ENCODE results near the gene OTUB2.

Gene OTUB2

GRCh38 chr14:94014382-94014781 is 11.8 kb upstream of the OTUB2 start:
- ChIA-PET CTCF (interaction anchor here (1.0 to 16.5 kb wide), 6 partner anchors 10 to 807 kb away, joined by 3 to 151 read pairs (median 4); partner anchors contain the start of genes OTUB2 and UBR7), POLR2A (no interaction called here)
- no peak for DNase-seq (ENCODE audit: extremely low spot score)
- no peak for TF ChIP-seq CTCF (IDR thresholded peaks at IDR 0.05; ENCODE audit: control extremely low read depth, extremely low read depth, low read depth, missing control alignments)

- no peak for TF ChIP-seq CTCF (IDR thresholded peaks at IDR 0.05; ENCODE audit: control extremely low read depth, extremely low read depth, low read depth, missing control alignments)
- DNase-seq (ENCODE audit: extremely low spot score), result no peak
- ChIA-PET CTCF (interaction anchor here (1.0 to 16.5 kb wide), 7 partner anchors 10 to 807 kb away, joined by 3 to 151 read pairs (median 3); partner anchors contain the start of gene UBR7), POLR2A (interaction anchor here (0.6 kb wide), 1 partner anchor 20 kb away, joined by 3 read pairs; no protein-coding TSS in a partner anchor)
Observed at GRCh38 chr14:94015223-94015622, 10.9 kb upstream of the OTUB2 start.

GRCh38 chr14:94016446-94016976 is 9.6 kb upstream of the OTUB2 start:
- CTCF ChIA-PET, result interaction anchor here (1.0 to 16.5 kb wide), 8 partner anchors 12 to 125 kb away, joined by 3 to 151 read pairs (median 5); no protein-coding TSS in a partner anchor
- TF ChIP-seq CTCF (IDR thresholded peaks at IDR 0.05; ENCODE audit: control extremely low read depth, extremely low read depth, low read depth, missing control alignments), result no peak

GRCh38 chr14:94018308-94018707 is 7.8 kb upstream of the OTUB2 start:
- CTCF ChIA-PET, result interaction anchor here (0.9 to 16.5 kb wide), 6 partner anchors 9 to 118 kb away, joined by 3 to 151 read pairs (median 8); no protein-coding TSS in a partner anchor
- TF ChIP-seq CTCF (IDR thresholded peaks at IDR 0.05; ENCODE audit: control extremely low read depth, extremely low read depth, low read depth, missing control alignments), result no peak
- DNase-seq (ENCODE audit: extremely low spot score), result no peak
- POLR2A ChIA-PET, result no interaction called here

More at GRCh38 chr14:94016446-94016976, 9.6 kb upstream of the OTUB2 start:
- POLR2A ChIA-PET, result no interaction called here
- no peak for DNase-seq (ENCODE audit: extremely low spot score)

- no peak for DNase-seq (ENCODE audit: extremely low spot score)
- ChIA-PET POLR2A (no interaction called here), CTCF (interaction anchor here (1.0 to 16.5 kb wide), 7 partner anchors 9 to 118 kb away, joined by 3 to 151 read pairs (median 13); no protein-coding TSS in a partner anchor)
- TF ChIP-seq CTCF (IDR thresholded peaks at IDR 0.05; ENCODE audit: control extremely low read depth, extremely low read depth, low read depth, missing control alignments), result no peak
Observed at GRCh38 chr14:94019329-94019728, 6.8 kb upstream of the OTUB2 start.

- TF ChIP-seq CTCF (IDR thresholded peaks at IDR 0.05; ENCODE audit: control extremely low read depth, extremely low read depth, low read depth, missing control alignments), result no peak
- ChIA-PET CTCF (interaction anchor here (1.0 to 16.5 kb wide), 9 partner anchors 9 to 117 kb away, joined by 3 to 151 read pairs (median 12); no protein-coding TSS in a partner anchor), POLR2A (no interaction called here)
- DNase-seq (ENCODE audit: extremely low spot score), result no peak
Observed at GRCh38 chr14:94020267-94020666, 5.9 kb upstream of the OTUB2 start.
